Measurements from ENCODE around the gene KNCN.

KNCN gene

GRCh38 chr1:46568461-46568891 is 17.0 kb upstream of the KNCN start:
- TF ChIP-seq POLR2AphosphoS5 (IDR thresholded peaks at IDR 0.05; ENCODE audit: low read depth, low read length) (no peak), TAF1 (IDR thresholded peaks at IDR 0.05; ENCODE audit: borderline replicate concordance, insufficient read depth, low read length) (no peak), SIN3A (IDR thresholded peaks at IDR 0.05; ENCODE audit: borderline replicate concordance, insufficient read depth, low read length) (no peak), REST (IDR thresholded peaks at IDR 0.05; ENCODE audit: insufficient read depth in 1 of 2, low read depth in 2 of 2, low read length in 2 of 2) (no peak), FOXP2 (optimal IDR thresholded peaks at IDR 0.05; ENCODE audit: borderline replicate concordance, extremely low read depth, extremely low read length, insufficient read depth) (no peak)

GRCh38 chr1:46563341-46563740 is 11.9 kb upstream of the KNCN start:
- TF ChIP-seq POLR2AphosphoS5 (IDR thresholded peaks at IDR 0.05; ENCODE audit: low read depth, low read length) (no peak), FOXP2 (optimal IDR thresholded peaks at IDR 0.05; ENCODE audit: borderline replicate concordance, extremely low read depth, extremely low read length, insufficient read depth) (no peak), SIN3A (IDR thresholded peaks at IDR 0.05; ENCODE audit: borderline replicate concordance, insufficient read depth, low read length) (no peak), TAF1 (IDR thresholded peaks at IDR 0.05; ENCODE audit: borderline replicate concordance, insufficient read depth, low read length) (no peak), REST (IDR thresholded peaks at IDR 0.05; ENCODE audit: insufficient read depth in 1 of 2, low read depth in 2 of 2, low read length in 2 of 2) (no peak)

GRCh38 chr1:46562498-46562897 is 11.1 kb upstream of the KNCN start:
- TF ChIP-seq TAF1 (IDR thresholded peaks at IDR 0.05; ENCODE audit: borderline replicate concordance, insufficient read depth, low read length), result no peak
- no peak for TF ChIP-seq FOXP2 (optimal IDR thresholded peaks at IDR 0.05; ENCODE audit: borderline replicate concordance, extremely low read depth, extremely low read length, insufficient read depth)
- no peak for TF ChIP-seq SIN3A (IDR thresholded peaks at IDR 0.05; ENCODE audit: borderline replicate concordance, insufficient read depth, low read length)
- TF ChIP-seq POLR2AphosphoS5 (IDR thresholded peaks at IDR 0.05; ENCODE audit: low read depth, low read length), result no peak
- no peak for TF ChIP-seq REST (IDR thresholded peaks at IDR 0.05; ENCODE audit: insufficient read depth in 1 of 2, low read depth in 2 of 2, low read length in 2 of 2)

GRCh38 chr1:46558966-46559365 is 7.5 kb upstream of the KNCN start:
- no peak for TF ChIP-seq TAF1 (IDR thresholded peaks at IDR 0.05; ENCODE audit: borderline replicate concordance, insufficient read depth, low read length)
- no peak for TF ChIP-seq SIN3A (IDR thresholded peaks at IDR 0.05; ENCODE audit: borderline replicate concordance, insufficient read depth, low read length)
- TF ChIP-seq REST (IDR thresholded peaks at IDR 0.05; ENCODE audit: insufficient read depth in 1 of 2, low read depth in 2 of 2, low read length in 2 of 2), result no peak
- no peak for TF ChIP-seq POLR2AphosphoS5 (IDR thresholded peaks at IDR 0.05; ENCODE audit: low read depth, low read length)
- no peak for TF ChIP-seq FOXP2 (optimal IDR thresholded peaks at IDR 0.05; ENCODE audit: borderline replicate concordance, extremely low read depth, extremely low read length, insufficient read depth)
